Adrenal gland (tissue), 5 donors: ENCODE results near the gene RAD51B.

Source experiments
- POLR2A ChIP-seq, 2 donors: fragments of 450-650 bp; IDR thresholded peaks; one replicate each; pipeline ENCODE4 v1.6.1; 2017; ENCODE audit warnings: antibody characterized with exemption in 2 of 2, mild to moderate bottlenecking in 2 of 2, moderate library complexity in 1 of 2
- TF ChIP-seq, protein P1 (sequence below), 6 experiments: fragments of 450-650 bp in 4 of 6; fragments of 200-600 bp in 2 of 6; sonication (generic) in 1 of 6; IDR thresholded peaks; 1 replicate in 5 of 6; 2 replicates in 1 of 6; pipeline versions ENCODE4 v1.5.1 to v1.8.0; 2016 to 2021; ENCODE audit warnings: antibody characterized with exemption in 6 of 6, mild to moderate bottlenecking in 2 of 6, moderate library complexity in 1 of 6
- donor health status: DM: no; HTN: no; CAD: no.

- TF ChIP-seq, protein P1, sequence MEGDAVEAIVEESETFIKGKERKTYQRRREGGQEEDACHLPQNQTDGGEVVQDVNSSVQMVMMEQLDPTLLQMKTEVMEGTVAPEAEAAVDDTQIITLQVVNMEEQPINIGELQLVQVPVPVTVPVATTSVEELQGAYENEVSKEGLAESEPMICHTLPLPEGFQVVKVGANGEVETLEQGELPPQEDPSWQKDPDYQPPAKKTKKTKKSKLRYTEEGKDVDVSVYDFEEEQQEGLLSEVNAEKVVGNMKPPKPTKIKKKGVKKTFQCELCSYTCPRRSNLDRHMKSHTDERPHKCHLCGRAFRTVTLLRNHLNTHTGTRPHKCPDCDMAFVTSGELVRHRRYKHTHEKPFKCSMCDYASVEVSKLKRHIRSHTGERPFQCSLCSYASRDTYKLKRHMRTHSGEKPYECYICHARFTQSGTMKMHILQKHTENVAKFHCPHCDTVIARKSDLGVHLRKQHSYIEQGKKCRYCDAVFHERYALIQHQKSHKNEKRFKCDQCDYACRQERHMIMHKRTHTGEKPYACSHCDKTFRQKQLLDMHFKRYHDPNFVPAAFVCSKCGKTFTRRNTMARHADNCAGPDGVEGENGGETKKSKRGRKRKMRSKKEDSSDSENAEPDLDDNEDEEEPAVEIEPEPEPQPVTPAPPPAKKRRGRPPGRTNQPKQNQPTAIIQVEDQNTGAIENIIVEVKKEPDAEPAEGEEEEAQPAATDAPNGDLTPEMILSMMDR (IDR thresholded peaks at IDR 0.05), result no peak
- TF ChIP-seq POLR2A (IDR thresholded peaks at IDR 0.05), result no peak
Observed at GRCh38 chr14:68651652-68652432, 832.3 kb downstream of the RAD51B start.
